K562 treated with DMSO at 1 percent for 12 hours (cell line): ENCODE measurements around the gene ARG1. TPM values are rescaled to one million over a fixed set of nuclear protein-coding genes. Genes with fewer than 3 reads are reported as not detected.

Experiments
- total RNA-seq: library from RNA; unstranded; fragments of 300-600 nt; gene quantifications from 2 replicates; pipeline ENCODE4 v1.2.3, GENCODE V29; 2022; ENCODE audit not compliant: insufficient read depth

Gene ARG1
- total RNA-seq, result not detected in 2 replicates

DNA sequence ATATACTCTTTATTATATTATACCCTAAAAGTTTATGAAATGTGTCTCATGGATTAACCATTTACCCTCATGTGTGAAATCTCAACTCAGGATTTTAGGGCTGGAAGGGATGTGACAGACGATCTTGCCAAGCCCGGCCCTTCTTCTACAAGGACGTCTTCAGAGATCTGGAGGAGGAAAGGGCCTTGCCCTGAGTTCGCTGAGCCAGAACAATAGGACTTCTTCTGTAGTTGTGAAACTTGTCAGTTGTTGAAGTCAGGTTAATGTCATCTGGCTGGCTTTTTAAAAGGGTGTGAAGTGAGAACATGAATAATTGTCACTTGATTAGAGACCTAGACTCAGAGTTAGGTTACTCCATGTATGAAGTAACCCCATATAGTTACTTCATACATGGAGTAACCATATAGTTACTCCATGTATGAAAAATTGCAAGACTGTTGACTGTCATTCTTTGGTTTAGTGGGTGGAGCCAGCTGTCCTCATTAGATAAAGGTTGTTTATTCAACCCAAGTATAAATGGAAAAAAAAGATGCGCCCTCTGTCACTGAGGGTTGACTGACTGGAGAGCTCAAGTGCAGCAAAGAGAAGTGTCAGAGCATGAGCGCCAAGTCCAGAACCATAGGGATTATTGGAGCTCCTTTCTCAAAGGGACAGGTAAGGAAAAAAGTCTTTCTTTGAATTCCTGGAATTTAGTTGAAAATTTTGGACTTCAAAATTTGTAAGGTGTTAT is at the start of gene ARG1:
Gene ARG1 (plus strand): TSS at position 541 of the 730 bp plus-strand sequence. CDS start 57 bp downstream, at position 598.

DNA sequence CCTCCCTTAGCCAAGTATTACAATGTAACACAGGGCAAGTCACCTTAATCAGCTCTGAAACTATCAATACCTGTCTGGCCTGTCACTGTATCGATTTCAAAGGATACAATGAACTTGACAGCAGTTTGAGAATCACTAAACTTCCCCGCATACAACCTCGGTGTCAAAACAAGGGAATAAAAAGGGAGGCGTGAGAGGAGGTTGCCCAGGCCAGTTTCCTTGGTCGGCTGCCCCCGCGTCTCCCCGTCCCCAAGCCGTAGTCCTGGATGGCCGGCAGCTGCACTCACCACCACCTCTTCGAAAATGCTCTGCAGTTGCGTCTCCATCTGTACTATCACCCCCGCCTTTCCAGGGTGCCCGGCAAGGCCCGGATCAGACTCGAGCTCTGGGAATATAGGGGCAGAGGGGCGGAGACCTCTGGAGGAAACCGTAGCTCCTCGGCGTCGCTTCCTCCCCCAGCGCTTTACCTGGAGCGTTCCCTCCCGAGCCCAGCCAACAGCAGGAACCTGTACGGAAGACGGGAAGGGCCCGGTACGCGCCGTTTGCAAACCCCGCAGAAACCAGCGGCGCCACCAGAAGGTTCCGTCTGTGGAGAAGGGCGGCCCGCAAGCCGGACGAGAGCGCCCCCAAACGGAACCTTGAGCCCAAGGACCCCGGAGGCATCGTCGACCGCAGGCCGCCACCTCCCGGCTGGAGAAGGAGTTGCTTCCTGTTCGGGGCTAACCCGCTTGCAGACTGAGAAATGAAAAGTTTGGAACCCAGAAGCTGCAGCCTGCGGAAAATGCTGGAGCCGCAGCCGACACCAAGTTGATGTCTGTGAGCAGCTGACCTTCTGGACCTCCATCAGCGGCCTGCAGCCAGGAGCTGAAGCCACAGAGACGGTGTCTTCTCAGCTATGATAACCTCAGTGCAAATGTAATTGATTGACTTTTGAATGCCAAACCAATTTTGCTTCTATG is 55.0 kb downstream of the ARG1 start, which contains the start of gene MED23:
Gene MED23 (minus strand): TSS at position 519 of the 959 bp plus-strand sequence. CDS start 193 bp downstream, at position 326.

Other genes starting within 250 kb of the ARG1 start
- gene MED23, start 55.0 kb downstream of the ARG1 start, total RNA-seq, result 4.7 and 17.7 TPM in 2 replicates
- gene ENPP3, start 64.1 kb downstream of the ARG1 start, total RNA-seq, result 1.4 and 3.2 TPM in 2 replicates
- gene OR2A4, start 128.2 kb downstream of the ARG1 start, total RNA-seq, result not detected in 2 replicates
- gene CTAGE9, start 137.8 kb downstream of the ARG1 start, total RNA-seq, result not detected in 2 replicates
- not detected in 2 replicates for gene ENPP1, start 234.8 kb downstream of the ARG1 start, total RNA-seq